Gastroesophageal sphincter (tissue), 4 donors: ENCODE measurements around the gene BCR. TPM values are rescaled to one million over a fixed set of nuclear protein-coding genes. Genes with fewer than 3 reads are reported as not detected.

ENCODE experiments used
- ATAC-seq: fragments of 150-250 bp; one replicate; pipeline ENCODE4 v1.9.1; 2016; ENCODE audit warnings: mild to moderate bottlenecking, moderate library complexity
- H3K27ac ChIP-seq, 4 donors: fragments of 200-600 bp; sonication (generic) in 3 of 4; 1 replicate in 3 of 4; 2 replicates in 1 of 4; pipeline ENCODE4 v1.5.1; 2016 to 2019
- H3K27me3 ChIP-seq: fragments of 200-600 bp; sonication (generic); one replicate; pipeline ENCODE4 v1.5.1; 2019
- H3K36me3 ChIP-seq, 2 donors: fragments of 200-600 bp; sonication (generic); one replicate each; pipeline ENCODE4 v1.5.1; 2019; ENCODE audit warnings: control low read depth in 1 of 2
- H3K4me1 ChIP-seq, 3 donors: fragments of 200-600 bp; sonication (generic); 1 replicate in 2 of 3; 2 replicates in 1 of 3; pipeline ENCODE4 v1.5.1; 2016 to 2019; ENCODE audit warnings: control low read depth in 2 of 3
- H3K4me3 ChIP-seq, 2 donors: fragments of 200-600 bp; sonication (generic); one replicate each; pipeline ENCODE4 v1.5.1; 2019; ENCODE audit warnings: mild to moderate bottlenecking in 1 of 2, moderate library complexity in 1 of 2
- H3K9me3 ChIP-seq, 3 donors: fragments of 200-600 bp; sonication (generic); one replicate each; pipeline ENCODE4 v1.5.1; 2017 to 2019; ENCODE audit warnings: control low read depth in 2 of 3
- CTCF ChIP-seq, 4 experiments: fragments of 200-600 bp in 2 of 4; fragments of 450-650 bp in 2 of 4; sonication (generic) in 1 of 4; IDR thresholded peaks; one replicate each; pipeline ENCODE4 v1.5.1; 2017 to 2019; ENCODE audit warnings: antibody characterized with exemption in 4 of 4, mild to moderate bottlenecking in 2 of 4, moderate library complexity in 2 of 4
- EP300 ChIP-seq: sonication (generic); formaldehyde crosslinking; IDR thresholded peaks from one replicate; pipeline ENCODE4 v1.6.1; 2017; ENCODE audit warnings: antibody characterized with exemption, mild to moderate bottlenecking
- POLR2A ChIP-seq, 2 donors: fragments of 450-650 bp; IDR thresholded peaks; one replicate each; pipeline ENCODE4 v1.6.1; 2017; ENCODE audit warnings: antibody characterized with exemption in 2 of 2, mild to moderate bottlenecking in 2 of 2, moderate library complexity in 1 of 2
- POLR2AphosphoS5 ChIP-seq: sonication (generic); formaldehyde crosslinking; IDR thresholded peaks from one replicate; pipeline ENCODE4 v1.6.1; 2017; ENCODE audit warnings: antibody characterized with exemption
- WGBS, 2 donors: methylation state at CpG; one replicate each; pipeline ENCODE4 v1.1.5; 2018; ENCODE audit warnings: low coverage in 1 of 2; 5-methylcytosine and 5-hydroxymethylcytosine counted together
- total RNA-seq, 4 donors: library from RNA; depleted of rRNA; stranded (reverse); fragments of >200 nt; gene quantifications; one replicate each; pipeline ENCODE4 v1.1.0, GENCODE V29; 2016

BCR gene
- total RNA-seq, 4 donors from 2014 or later: 39.2 to 81.1 (median 46.2) TPM

GRCh38 chr22:23246982-23247766 is 66.9 kb downstream of the BCR start:
- TF ChIP-seq POLR2AphosphoS5 (no peak), CTCF (IDR thresholded peaks at IDR 0.05) (no peak), POLR2A (IDR thresholded peaks at IDR 0.05) (no peak), EP300 (no peak)
- ATAC-seq: no peak
- no peak overlapping the region for H3K27ac ChIP-seq

GRCh38 chr22:23248583-23248982 is 68.3 kb downstream of the BCR start:
- Histone ChIP-seq H3K36me3 (peaks cover 0 to 2% of the 10 kb centered on the region in 2 donors), H3K9me3 (no peaks in the 10 kb centered on the region), H3K27me3 (no peaks in the 10 kb centered on the region), H3K4me3 (no peak overlapping the region), H3K4me1 (peaks cover 0 to 33% (median 0%) of the 10 kb centered on the region in 3 donors), H3K27ac (no peak overlapping the region)
- TF ChIP-seq EP300: no peak
- TF ChIP-seq POLR2AphosphoS5: no peak
- TF ChIP-seq CTCF (IDR thresholded peaks at IDR 0.05): no peak
- no peak for TF ChIP-seq POLR2A (IDR thresholded peaks at IDR 0.05)
- ATAC-seq: no peak
- WGBS, 2 donors: no CpG with 5 or more reads among the region's 2 CpGs

More at GRCh38 chr22:23246982-23247766, 66.9 kb downstream of the BCR start:
- H3K36me3 ChIP-seq: no peaks in the 10 kb centered on the region
- H3K9me3 ChIP-seq: no peaks in the 10 kb centered on the region
- no peaks in the 10 kb centered on the region for H3K27me3 ChIP-seq
- WGBS, 2 donors: 79 to 100% methylated on average over 1 to 5 of the region's 13 CpGs
- no peak overlapping the region for H3K4me3 ChIP-seq
- peaks cover 0 to 46% (median 0%) of the 10 kb centered on the region in 3 donors for H3K4me1 ChIP-seq

GRCh38 chr22:23250056-23250784 is 69.9 kb downstream of the BCR start:
- H3K4me3 ChIP-seq: no peak overlapping the region
- H3K36me3 ChIP-seq: peaks cover 0 to 18% of the 10 kb centered on the region in 2 donors
- ATAC-seq: peak; percentile 18
- H3K27ac ChIP-seq: no peak overlapping the region
- no peaks in the 10 kb centered on the region for H3K9me3 ChIP-seq
- H3K4me1 ChIP-seq: peaks cover 0 to 17% (median 0%) of the 10 kb centered on the region in 3 donors
- 74 to 88% methylated on average over 4 to 9 of the region's 16 CpGs for WGBS, 2 donors
- TF ChIP-seq POLR2A (IDR thresholded peaks at IDR 0.05) (no peak), EP300 (no peak), CTCF (IDR thresholded peaks at IDR 0.05) (no peak), POLR2AphosphoS5 (no peak)
- no peaks in the 10 kb centered on the region for H3K27me3 ChIP-seq

GRCh38 chr22:23250785-23251363 is 70.6 kb downstream of the BCR start:
- Histone ChIP-seq H3K27ac (no peak overlapping the region), H3K27me3 (no peaks in the 10 kb centered on the region), H3K9me3 (no peaks in the 10 kb centered on the region), H3K4me3 (no peak overlapping the region), H3K36me3 (peaks cover 0 to 25% of the 10 kb centered on the region in 2 donors), H3K4me1 (peaks cover 0 to 19% (median 1%) of the 10 kb centered on the region in 3 donors)
- TF ChIP-seq EP300 (no peak), POLR2A (IDR thresholded peaks at IDR 0.05) (no peak), POLR2AphosphoS5 (no peak), CTCF (IDR thresholded peaks at IDR 0.05) (no peak)
- 96 to 100% methylated on average over 5 to 12 of the region's 14 CpGs for WGBS, 2 donors
- ATAC-seq: no peak
